ENCODE measurements around the gene ACSS1. TPM values are rescaled to one million over a fixed set of nuclear protein-coding genes. Genes with fewer than 3 reads are reported as not detected.

ACSS1 gene
- total RNA-seq, 1 experiment from 2014 or later = 0.51 TPM

- no peak overlapping the region for H3K27ac Mint-ChIP-seq (ENCODE audit: low read depth, unreplicated experiment)
- intact Hi-C loops (cut with micrococcal nuclease) = no loop called here
- POLR2A ChIA-PET = interaction anchor here (0.9 to 6.0 kb wide), 3 partner anchors 10 to 18 kb away, joined by 4 to 42 read pairs (median 4); no protein-coding TSS in a partner anchor
- H3K36me3 Mint-ChIP-seq (ENCODE audit: insufficient read depth, unreplicated experiment) = peaks cover 14% of the 10 kb centered on the region
- no TSS peak for BruUV-seq (replicated peaks)
- no peak for DNase-seq (ENCODE audit: unreplicated experiment)
- TF ChIP-seq, protein P1, sequence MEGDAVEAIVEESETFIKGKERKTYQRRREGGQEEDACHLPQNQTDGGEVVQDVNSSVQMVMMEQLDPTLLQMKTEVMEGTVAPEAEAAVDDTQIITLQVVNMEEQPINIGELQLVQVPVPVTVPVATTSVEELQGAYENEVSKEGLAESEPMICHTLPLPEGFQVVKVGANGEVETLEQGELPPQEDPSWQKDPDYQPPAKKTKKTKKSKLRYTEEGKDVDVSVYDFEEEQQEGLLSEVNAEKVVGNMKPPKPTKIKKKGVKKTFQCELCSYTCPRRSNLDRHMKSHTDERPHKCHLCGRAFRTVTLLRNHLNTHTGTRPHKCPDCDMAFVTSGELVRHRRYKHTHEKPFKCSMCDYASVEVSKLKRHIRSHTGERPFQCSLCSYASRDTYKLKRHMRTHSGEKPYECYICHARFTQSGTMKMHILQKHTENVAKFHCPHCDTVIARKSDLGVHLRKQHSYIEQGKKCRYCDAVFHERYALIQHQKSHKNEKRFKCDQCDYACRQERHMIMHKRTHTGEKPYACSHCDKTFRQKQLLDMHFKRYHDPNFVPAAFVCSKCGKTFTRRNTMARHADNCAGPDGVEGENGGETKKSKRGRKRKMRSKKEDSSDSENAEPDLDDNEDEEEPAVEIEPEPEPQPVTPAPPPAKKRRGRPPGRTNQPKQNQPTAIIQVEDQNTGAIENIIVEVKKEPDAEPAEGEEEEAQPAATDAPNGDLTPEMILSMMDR (IDR thresholded peaks at IDR 0.05; ENCODE audit: unreplicated experiment) = no peak
- CTCF ChIA-PET = interaction anchor here (0.7 to 1.3 kb wide), 4 partner anchors 15 to 160 kb away, joined by 3 to 7 read pairs (median 5); no protein-coding TSS in a partner anchor
- no peaks in the 10 kb centered on the region for H3K27me3 Mint-ChIP-seq (ENCODE audit: insufficient read depth, unreplicated experiment)
- peaks cover 27% of the 10 kb centered on the region for H3K4me1 Mint-ChIP-seq (ENCODE audit: insufficient read depth, unreplicated experiment)
- H3K9me3 Mint-ChIP-seq (ENCODE audit: unreplicated experiment) = no peaks in the 10 kb centered on the region
- H3K4me3 Mint-ChIP-seq (ENCODE audit: unreplicated experiment) = no peak overlapping the region
Observed at GRCh38 chr20:25018841-25019240, 39.1 kb downstream of the ACSS1 start.

GRCh38 chr20:25018425-25018824, 39.5 kb downstream of the ACSS1 start:
- Mint-ChIP-seq H3K4me3 (ENCODE audit: unreplicated experiment) (no peak overlapping the region), H3K36me3 (ENCODE audit: insufficient read depth, unreplicated experiment) (peaks cover 10% of the 10 kb centered on the region), H3K4me1 (ENCODE audit: insufficient read depth, unreplicated experiment) (peaks cover 24% of the 10 kb centered on the region), H3K9me3 (ENCODE audit: unreplicated experiment) (no peaks in the 10 kb centered on the region), H3K27ac (ENCODE audit: low read depth, unreplicated experiment) (peak overlapping the region; percentile 27), H3K27me3 (ENCODE audit: insufficient read depth, unreplicated experiment) (no peaks in the 10 kb centered on the region)
- TF ChIP-seq, protein P1 (IDR thresholded peaks at IDR 0.05; ENCODE audit: unreplicated experiment) = no peak
- intact Hi-C loops (cut with micrococcal nuclease) = no loop called here
- no peak for DNase-seq (ENCODE audit: unreplicated experiment)
- ChIA-PET POLR2A (interaction anchor here (0.9 to 6.0 kb wide), 4 partner anchors 9 to 21 kb away, joined by 4 to 42 read pairs (median 9); no protein-coding TSS in a partner anchor), CTCF (interaction anchor here (0.7 to 3.4 kb wide), 5 partner anchors 15 to 160 kb away, joined by 3 to 24 read pairs (median 7); no protein-coding TSS in a partner anchor)
- no TSS peak for BruUV-seq (replicated peaks)

- no peaks in the 10 kb centered on the region for H3K9me3 Mint-ChIP-seq (ENCODE audit: unreplicated experiment)
- no peak overlapping the region for H3K4me3 Mint-ChIP-seq (ENCODE audit: unreplicated experiment)
- TF ChIP-seq, protein P1 (IDR thresholded peaks at IDR 0.05; ENCODE audit: unreplicated experiment) = no peak
- BruUV-seq (replicated peaks) = no TSS peak
- H3K36me3 Mint-ChIP-seq (ENCODE audit: insufficient read depth, unreplicated experiment) = peaks cover 8% of the 10 kb centered on the region
- POLR2A ChIA-PET = interaction anchor here (0.6 to 2.0 kb wide), 20 partner anchors 10 to 1380 kb away, joined by 3 to 16 read pairs (median 4); partner anchors contain the start of genes APMAP and CST3
- DNase-seq (ENCODE audit: unreplicated experiment) = peak; percentile 87
- H3K4me1 Mint-ChIP-seq (ENCODE audit: insufficient read depth, unreplicated experiment) = peaks cover 15% of the 10 kb centered on the region
- intact Hi-C loops (cut with micrococcal nuclease) = no loop called here
- peak overlapping the region; percentile 27 for H3K27ac Mint-ChIP-seq (ENCODE audit: low read depth, unreplicated experiment)
- CTCF ChIA-PET = interaction anchor here (0.6 to 3.4 kb wide), 11 partner anchors 8 to 269 kb away, joined by 3 to 24 read pairs (median 4); no protein-coding TSS in a partner anchor
- H3K27me3 Mint-ChIP-seq (ENCODE audit: insufficient read depth, unreplicated experiment) = no peaks in the 10 kb centered on the region
Observed at GRCh38 chr20:25017257-25017803, 40.6 kb downstream of the ACSS1 start.

DNA sequence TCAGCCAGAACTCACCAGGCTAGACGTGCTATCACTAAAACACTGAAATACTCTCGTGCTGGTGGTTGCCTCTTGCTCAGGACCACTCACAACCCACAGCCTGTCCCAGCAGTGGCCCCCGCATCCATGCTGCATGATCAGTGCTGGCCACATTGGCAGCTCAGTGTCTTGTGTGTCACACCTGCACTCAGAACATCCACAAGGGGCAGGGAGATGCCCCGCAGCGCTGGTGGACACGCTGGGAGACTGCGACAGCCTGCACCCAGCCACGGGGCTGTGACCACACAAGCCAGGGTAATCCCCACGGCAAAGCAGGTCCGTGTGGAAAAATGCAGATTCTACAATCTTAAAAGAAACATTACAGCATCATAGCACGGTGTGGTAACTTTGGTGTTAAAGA, 41.5 kb downstream of the ACSS1 start:
- Mint-ChIP-seq H3K9me3 (ENCODE audit: unreplicated experiment) (no peaks in the 10 kb centered on the region), H3K4me1 (ENCODE audit: insufficient read depth, unreplicated experiment) (peaks cover 15% of the 10 kb centered on the region), H3K27me3 (ENCODE audit: insufficient read depth, unreplicated experiment) (no peaks in the 10 kb centered on the region), H3K27ac (ENCODE audit: low read depth, unreplicated experiment) (no peak overlapping the region), H3K36me3 (ENCODE audit: insufficient read depth, unreplicated experiment) (peaks cover 7% of the 10 kb centered on the region), H3K4me3 (ENCODE audit: unreplicated experiment) (no peak overlapping the region)
- intact Hi-C loops (cut with micrococcal nuclease) = no loop called here
- TF ChIP-seq, protein P1 (IDR thresholded peaks at IDR 0.05; ENCODE audit: unreplicated experiment) = no peak
- no peak for DNase-seq (ENCODE audit: unreplicated experiment)
- POLR2A ChIA-PET = interaction anchor here (0.6 to 2.0 kb wide), 14 partner anchors 10 to 1379 kb away, joined by 3 to 16 read pairs (median 4); partner anchors contain the start of gene CST3
- BruUV-seq (replicated peaks) = no TSS peak
- CTCF ChIA-PET = interaction anchor here (0.7 to 3.4 kb wide), 9 partner anchors 8 to 182 kb away, joined by 3 to 24 read pairs (median 4); no protein-coding TSS in a partner anchor

All from MCF 10A (cell line).